DOHH2 (cell line): ENCODE results near the gene CASP9.

Source experiments
- CTCF ChIP-seq: fragments of 200-600 bp; sonication (generic); IDR thresholded peaks from one replicate; pipeline ENCODE4 v1.5.1; 2014; ENCODE audit warnings: antibody characterized with exemption, mild to moderate bottlenecking, low read depth, low read length; ENCODE audit not compliant: poor library complexity, severe bottlenecking
- EZH2phosphoT487 ChIP-seq: fragments of 200-600 bp; sonication (generic); IDR thresholded peaks from 2 replicates; pipeline ENCODE4 v1.6.1; 2017; ENCODE audit warnings: borderline replicate concordance, mild to moderate bottlenecking, antibody characterized with exemption, low read length, moderate library complexity, mixed read lengths

DNA sequence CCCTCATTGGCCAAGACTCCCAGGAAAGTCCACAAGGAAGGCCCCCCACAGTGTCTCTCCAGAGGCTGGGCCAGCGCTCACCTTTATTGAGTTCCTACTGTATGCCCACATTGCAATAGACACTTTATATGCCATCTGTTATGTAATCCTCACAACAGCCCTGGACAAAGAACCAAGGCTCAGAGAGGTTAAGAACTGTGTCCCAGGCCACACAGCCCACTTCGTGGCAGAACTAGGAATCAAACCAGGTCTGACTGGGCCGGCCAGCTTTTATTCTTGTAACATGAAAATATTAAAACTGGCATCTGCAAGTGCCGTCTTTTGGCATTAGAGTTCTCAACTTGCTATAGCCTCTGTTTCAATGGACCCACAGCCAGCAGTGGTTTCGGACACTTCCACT lies 81.3 kb downstream of the CASP9 start:
- TF ChIP-seq CTCF (no peak), EZH2phosphoT487 (no peak)
